Gastrocnemius medialis (tissue), 4 donors: Measurements from ENCODE around the gene TFPI.

ENCODE experiments used
- POLR2A ChIP-seq, 2 donors: fragments of 450-650 bp; IDR thresholded peaks; one replicate each; pipeline ENCODE4 v1.6.1; 2017; ENCODE audit warnings: antibody characterized with exemption in 2 of 2, mild to moderate bottlenecking in 2 of 2, moderate library complexity in 2 of 2
- TF ChIP-seq, protein P1 (sequence below), 5 experiments: fragments of 450-650 bp in 3 of 5; fragments of 200-600 bp in 2 of 5; sonication (generic) in 2 of 5; IDR thresholded peaks in 4 of 5; conservative IDR thresholded peaks in 1 of 5; 1 replicate in 4 of 5; 2 replicates in 1 of 5; pipeline ENCODE4 v1.5.1; 2016 to 2019; ENCODE audit warnings: antibody characterized with exemption in 5 of 5, mild to moderate bottlenecking in 3 of 5, moderate library complexity in 3 of 5

DNA sequence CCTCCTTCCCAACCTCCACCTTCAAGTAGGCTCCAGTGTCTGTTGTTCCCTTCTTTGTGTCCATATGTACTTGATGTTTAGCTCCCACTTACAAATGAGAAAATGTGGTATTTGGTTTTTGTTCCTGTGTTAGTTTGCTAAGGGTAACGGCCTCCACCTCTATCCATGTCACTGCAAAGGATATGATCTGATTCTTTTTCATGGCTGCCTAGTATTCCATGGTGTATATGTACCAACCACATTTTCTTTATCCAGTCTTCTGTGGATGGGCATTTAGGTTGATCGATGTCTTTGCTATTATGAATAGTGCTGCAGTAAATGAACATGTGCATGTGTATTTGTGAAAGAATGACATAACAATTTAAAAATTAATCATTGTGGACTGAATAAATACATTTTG lies 19.5 kb upstream of the TFPI start:
- TF ChIP-seq, protein P1, sequence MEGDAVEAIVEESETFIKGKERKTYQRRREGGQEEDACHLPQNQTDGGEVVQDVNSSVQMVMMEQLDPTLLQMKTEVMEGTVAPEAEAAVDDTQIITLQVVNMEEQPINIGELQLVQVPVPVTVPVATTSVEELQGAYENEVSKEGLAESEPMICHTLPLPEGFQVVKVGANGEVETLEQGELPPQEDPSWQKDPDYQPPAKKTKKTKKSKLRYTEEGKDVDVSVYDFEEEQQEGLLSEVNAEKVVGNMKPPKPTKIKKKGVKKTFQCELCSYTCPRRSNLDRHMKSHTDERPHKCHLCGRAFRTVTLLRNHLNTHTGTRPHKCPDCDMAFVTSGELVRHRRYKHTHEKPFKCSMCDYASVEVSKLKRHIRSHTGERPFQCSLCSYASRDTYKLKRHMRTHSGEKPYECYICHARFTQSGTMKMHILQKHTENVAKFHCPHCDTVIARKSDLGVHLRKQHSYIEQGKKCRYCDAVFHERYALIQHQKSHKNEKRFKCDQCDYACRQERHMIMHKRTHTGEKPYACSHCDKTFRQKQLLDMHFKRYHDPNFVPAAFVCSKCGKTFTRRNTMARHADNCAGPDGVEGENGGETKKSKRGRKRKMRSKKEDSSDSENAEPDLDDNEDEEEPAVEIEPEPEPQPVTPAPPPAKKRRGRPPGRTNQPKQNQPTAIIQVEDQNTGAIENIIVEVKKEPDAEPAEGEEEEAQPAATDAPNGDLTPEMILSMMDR (IDR thresholded peaks at IDR 0.05 in 4 of 5, conservative IDR thresholded peaks at IDR 0.05 in 1 of 5): no peak
- no peak for TF ChIP-seq POLR2A (IDR thresholded peaks at IDR 0.05)
